Mesothelial cell of epicardium (in vitro differentiated cells): ENCODE data around the gene ATF6B. TPM values are rescaled to one million over a fixed set of nuclear protein-coding genes. Genes with fewer than 3 reads are reported as not detected.

ENCODE experiments used
- DNase-seq, 2 experiments: peaks; one replicate each; pipeline ENCODE4 v3.0.0; 2021; ENCODE audit warnings: low spot score in 2 of 2; ENCODE audit not compliant: unreplicated experiment in 2 of 2
- H3K27ac Mint-ChIP-seq: 2 replicates; pipeline ENCODE4 v1.8.0; 2021; ENCODE audit warnings: mixed read lengths
- H3K27me3 Mint-ChIP-seq: 2 replicates; pipeline ENCODE4 v1.8.0; 2021; ENCODE audit warnings: low read depth, mixed read lengths
- H3K36me3 Mint-ChIP-seq: 2 replicates; pipeline ENCODE4 v1.8.0; 2021; ENCODE audit warnings: mixed read lengths
- H3K4me1 Mint-ChIP-seq: 2 replicates; pipeline ENCODE4 v1.8.0; 2021; ENCODE audit warnings: mixed read lengths
- H3K4me3 Mint-ChIP-seq: 2 replicates; pipeline ENCODE4 v1.8.0; 2021; ENCODE audit warnings: mild to moderate bottlenecking, moderate library complexity, mixed read lengths
- H3K9me3 Mint-ChIP-seq: 2 replicates; pipeline ENCODE4 v1.8.0; 2021; ENCODE audit warnings: mixed read lengths
- CTCF ChIP-seq: fragments of 200-600 bp; sonication (generic); IDR thresholded peaks from one replicate; pipeline ENCODE4 v1.5.0; 2021; ENCODE audit warnings: antibody characterized with exemption; ENCODE audit not compliant: unreplicated experiment
- total RNA-seq: library from RNA; stranded (reverse); gene quantifications from 3 replicates; pipeline ENCODE4 v1.2.1, GENCODE V29; 2021

ATF6B gene
- total RNA-seq, 1 donor from 2014 or later, result 96.3 TPM

GRCh38 chr6:32076321-32076809 lies 51.7 kb downstream of the ATF6B start:
- Mint-ChIP-seq H3K27me3 (no peaks in the 10 kb centered on the region), H3K4me3 (no peak overlapping the region), H3K27ac (peak overlapping the region; percentile 91), H3K36me3 (no peaks in the 10 kb centered on the region), H3K9me3 (no peaks in the 10 kb centered on the region), H3K4me1 (peaks cover 36% of the 10 kb centered on the region)
- no peak for DNase-seq
- no peak for TF ChIP-seq CTCF

GRCh38 chr6:32075781-32076180 lies 52.3 kb downstream of the ATF6B start:
- TF ChIP-seq CTCF, result no peak
- Mint-ChIP-seq H3K9me3 (no peaks in the 10 kb centered on the region), H3K4me3 (no peak overlapping the region), H3K36me3 (no peaks in the 10 kb centered on the region), H3K27me3 (no peaks in the 10 kb centered on the region), H3K27ac (peak overlapping the region; percentile 91), H3K4me1 (peaks cover 32% of the 10 kb centered on the region)
- DNase-seq, result no peak

GRCh38 chr6:32074996-32075532 lies 53.0 kb downstream of the ATF6B start:
- H3K27me3 Mint-ChIP-seq, result no peaks in the 10 kb centered on the region
- no peaks in the 10 kb centered on the region for H3K36me3 Mint-ChIP-seq
- TF ChIP-seq CTCF, result no peak
- H3K4me3 Mint-ChIP-seq, result no peak overlapping the region
- peak overlapping the region; percentile 52 for H3K27ac Mint-ChIP-seq
- H3K4me1 Mint-ChIP-seq, result peaks cover 30% of the 10 kb centered on the region
- no peak for DNase-seq
- no peaks in the 10 kb centered on the region for H3K9me3 Mint-ChIP-seq

GRCh38 chr6:32073613-32074012 lies 54.4 kb downstream of the ATF6B start:
- H3K4me3 Mint-ChIP-seq, result no peak overlapping the region
- no peaks in the 10 kb centered on the region for H3K36me3 Mint-ChIP-seq
- H3K27ac Mint-ChIP-seq, result no peak overlapping the region
- no peak for DNase-seq
- no peak for TF ChIP-seq CTCF
- no peaks in the 10 kb centered on the region for H3K9me3 Mint-ChIP-seq
- no peaks in the 10 kb centered on the region for H3K27me3 Mint-ChIP-seq
- peaks cover 30% of the 10 kb centered on the region for H3K4me1 Mint-ChIP-seq

GRCh38 chr6:32073101-32073500 lies 54.9 kb downstream of the ATF6B start:
- DNase-seq, result no peak
- Mint-ChIP-seq H3K4me3 (no peak overlapping the region), H3K27me3 (no peaks in the 10 kb centered on the region), H3K27ac (no peak overlapping the region), H3K36me3 (no peaks in the 10 kb centered on the region), H3K9me3 (no peaks in the 10 kb centered on the region), H3K4me1 (peaks cover 30% of the 10 kb centered on the region)
- no peak for TF ChIP-seq CTCF
